Vagina (tissue), 2 donors: ENCODE results near the gene SPAG9.

Experiments used
- POLR2A ChIP-seq, 2 donors: fragments of 450-650 bp; IDR thresholded peaks; one replicate each; pipeline ENCODE4 v1.6.1; 2017; ENCODE audit warnings: antibody characterized with exemption in 2 of 2, mild to moderate bottlenecking in 2 of 2, moderate library complexity in 2 of 2
- POLR2AphosphoS5 ChIP-seq, 2 donors: sonication (generic); formaldehyde crosslinking; IDR thresholded peaks; one replicate each; pipeline ENCODE4 v1.9.0; 2017; ENCODE audit warnings: antibody characterized with exemption in 2 of 2, mild to moderate bottlenecking in 2 of 2, low read depth in 1 of 2; ENCODE audit not compliant: insufficient read depth in 1 of 2
- TF ChIP-seq, protein P1 (sequence below), 3 experiments: fragments of 450-650 bp in 2 of 3; fragments of 200-600 bp in 1 of 3; sonication (generic) in 1 of 3; IDR thresholded peaks; one replicate each; pipeline ENCODE4 v1.5.1; 2017 to 2019; ENCODE audit warnings: antibody characterized with exemption in 3 of 3, mild to moderate bottlenecking in 2 of 3, moderate library complexity in 2 of 3

GRCh38 chr17:51006601-51007000 is 114.1 kb downstream of the SPAG9 start:
- TF ChIP-seq, protein P1, sequence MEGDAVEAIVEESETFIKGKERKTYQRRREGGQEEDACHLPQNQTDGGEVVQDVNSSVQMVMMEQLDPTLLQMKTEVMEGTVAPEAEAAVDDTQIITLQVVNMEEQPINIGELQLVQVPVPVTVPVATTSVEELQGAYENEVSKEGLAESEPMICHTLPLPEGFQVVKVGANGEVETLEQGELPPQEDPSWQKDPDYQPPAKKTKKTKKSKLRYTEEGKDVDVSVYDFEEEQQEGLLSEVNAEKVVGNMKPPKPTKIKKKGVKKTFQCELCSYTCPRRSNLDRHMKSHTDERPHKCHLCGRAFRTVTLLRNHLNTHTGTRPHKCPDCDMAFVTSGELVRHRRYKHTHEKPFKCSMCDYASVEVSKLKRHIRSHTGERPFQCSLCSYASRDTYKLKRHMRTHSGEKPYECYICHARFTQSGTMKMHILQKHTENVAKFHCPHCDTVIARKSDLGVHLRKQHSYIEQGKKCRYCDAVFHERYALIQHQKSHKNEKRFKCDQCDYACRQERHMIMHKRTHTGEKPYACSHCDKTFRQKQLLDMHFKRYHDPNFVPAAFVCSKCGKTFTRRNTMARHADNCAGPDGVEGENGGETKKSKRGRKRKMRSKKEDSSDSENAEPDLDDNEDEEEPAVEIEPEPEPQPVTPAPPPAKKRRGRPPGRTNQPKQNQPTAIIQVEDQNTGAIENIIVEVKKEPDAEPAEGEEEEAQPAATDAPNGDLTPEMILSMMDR (IDR thresholded peaks at IDR 0.05) = no peak
- no peak for TF ChIP-seq POLR2A (IDR thresholded peaks at IDR 0.05)
- no peak for TF ChIP-seq POLR2AphosphoS5 (IDR thresholded peaks at IDR 0.05; ENCODE audit: insufficient read depth in 1 of 2, low read depth in 1 of 2)
